ENCODE results near the gene FUNDC2.

GRCh38 chrX:155069414-155069813 is 42.8 kb downstream of the FUNDC2 start:
- TF ChIP-seq CTCF (IDR thresholded peaks at IDR 0.05) (no peak), POLR2A (IDR thresholded peaks at IDR 0.05) (no peak), EP300 (IDR thresholded peaks at IDR 0.05) (no peak), POLR2AphosphoS5 (IDR thresholded peaks at IDR 0.05) (no peak)
